NCI-H2171 treated with DMSO at 0.1 percent for 48 hours (cell line): ENCODE results near the gene LCE4A.
"Not testable (repeated sequence)": the region's sequence is repeated elsewhere in the genome, so short reads cannot be mapped to it uniquely, and the experiment has no call there.

ENCODE experiments used
- DNase-seq: peaks from one replicate; lab custom pipeline; 2025; lab: John Stamatoyannopoulos, UW

Gene LCE4A

GRCh38 chr1:152707860-152708259, at the start of gene LCE4A:
Gene LCE4A (plus strand): TSS chr1:152708160. CDS start chr1:152709076, 916 bp downstream.
- DNase-seq, result no peak

- DNase-seq, result no peak
Measured at GRCh38 chr1:152658649-152659048, 49.3 kb upstream of the LCE4A start.

- no peak for DNase-seq
Measured at GRCh38 chr1:152663098-152663497, 44.9 kb upstream of the LCE4A start, which contains the start of gene LCE2D. Gene LCE2D (plus strand): TSS chr1:152663380. CDS start chr1:152664106, 726 bp downstream.

- not testable (repeated sequence) for DNase-seq
Measured at GRCh38 chr1:152666171-152666570, 41.8 kb upstream of the LCE4A start.

- no peak for DNase-seq
Measured at GRCh38 chr1:152667648-152668047, 40.3 kb upstream of the LCE4A start.

- no peak for DNase-seq
Measured at GRCh38 chr1:152673016-152673415, 34.9 kb upstream of the LCE4A start.

GRCh38 chr1:152674983-152675382, 33.0 kb upstream of the LCE4A start, which contains the start of gene LCE2C:
Gene LCE2C (plus strand): TSS chr1:152675279. CDS start chr1:152676016, 737 bp downstream.
- DNase-seq, result not testable (repeated sequence)

GRCh38 chr1:152679459-152679858, 28.5 kb upstream of the LCE4A start:
- DNase-seq, result no peak

GRCh38 chr1:152681616-152682015, 26.3 kb upstream of the LCE4A start:
- no peak for DNase-seq

- DNase-seq, result no peak
Measured at GRCh38 chr1:152683846-152684245, 24.1 kb upstream of the LCE4A start.

GRCh38 chr1:152685823-152686222, 22.1 kb upstream of the LCE4A start, which contains the start of gene LCE2B:
Gene LCE2B (plus strand): TSS chr1:152686123. CDS start chr1:152686844, 721 bp downstream.
- DNase-seq, result not testable (repeated sequence)

GRCh38 chr1:152697701-152698600, 10.0 kb upstream of the LCE4A start, which contains the start of gene LCE2A:
Gene LCE2A (plus strand): TSS chr1:152698345. CDS start chr1:152698902, 557 bp downstream.
- no peak for DNase-seq

GRCh38 chr1:152699746-152700145, 8.2 kb upstream of the LCE4A start:
- DNase-seq, result no peak

GRCh38 chr1:152718238-152718637, 10.3 kb downstream of the LCE4A start:
- DNase-seq, result no peak

GRCh38 chr1:152725261-152725660, 17.3 kb downstream of the LCE4A start:
- DNase-seq, result no peak

GRCh38 chr1:152728986-152729385, 21.0 kb downstream of the LCE4A start:
- no peak for DNase-seq

GRCh38 chr1:152735648-152736047, 27.7 kb downstream of the LCE4A start:
- no peak for DNase-seq

GRCh38 chr1:152737997-152738396, 30.0 kb downstream of the LCE4A start:
- DNase-seq, result no peak

GRCh38 chr1:152739841-152740240, 31.9 kb downstream of the LCE4A start:
- no peak for DNase-seq

GRCh38 chr1:152741656-152742055, 33.7 kb downstream of the LCE4A start:
- DNase-seq, result no peak

- DNase-seq, result no peak
Measured at GRCh38 chr1:152743371-152744145, 35.6 kb downstream of the LCE4A start.

GRCh38 chr1:152745289-152745704, 37.3 kb downstream of the LCE4A start:
- peak; percentile 3 for DNase-seq
